Natural killer cell treated with Interleukin-12 subunit alpha and Interleukin-12 subunit beta and Interleukin-15 and Interleukin-18, amount 100 ng/mL, for 72 hours (primary cell): ENCODE data around the gene LMF1. TPM values are rescaled to one million over a fixed set of nuclear protein-coding genes. Genes with fewer than 3 reads are reported as not detected.

Experiments
- ATAC-seq, 2 donors: fragments of 150-1000 bp; cut with Tn5 transposase in 1 of 2; sonication (Bioruptor Pico), chemical (Tn5 transposase) in 1 of 2; 2 replicates each; pipeline ENCODE4 v1.10.0; 2021
- DNase-seq: peaks from one replicate; pipeline ENCODE4 v3.0.0; 2022; ENCODE audit warnings: low spot score
- H3K27ac Mint-ChIP-seq, 2 donors: 1 replicate in 1 of 2; 2 replicates in 1 of 2; pipeline ENCODE4 v1.8.0; 2022; ENCODE audit warnings: mixed read lengths in 2 of 2, mild to moderate bottlenecking in 1 of 2, moderate library complexity in 1 of 2
- H3K27me3 Mint-ChIP-seq, 2 donors: 1 replicate in 1 of 2; 2 replicates in 1 of 2; pipeline ENCODE4 v1.8.0; 2022; ENCODE audit warnings: mixed read lengths in 2 of 2
- H3K36me3 Mint-ChIP-seq: one replicate; pipeline ENCODE4 v1.8.0; 2022; ENCODE audit warnings: mixed read lengths
- H3K4me1 Mint-ChIP-seq, 2 donors: 1 replicate in 1 of 2; 2 replicates in 1 of 2; pipeline ENCODE4 v1.8.0; 2022; ENCODE audit warnings: low read depth in 2 of 2, mixed read lengths in 2 of 2, mild to moderate bottlenecking in 1 of 2
- H3K4me3 Mint-ChIP-seq: one replicate; pipeline ENCODE4 v1.8.0; 2022; ENCODE audit warnings: mixed read lengths
- H3K9me3 Mint-ChIP-seq: 2 replicates; pipeline ENCODE4 v1.8.0; 2022; ENCODE audit warnings: mixed read lengths
- total RNA-seq, 2 donors: library from RNA; stranded (reverse); gene quantifications; one replicate each; pipeline ENCODE4 v1.2.3, GENCODE V29; 2022

LMF1 gene
- total RNA-seq, 2 donors from 2014 or later: 17.1 to 21.0 TPM

- H3K4me3 Mint-ChIP-seq: no peak overlapping the region
- ATAC-seq: no peak
- H3K36me3 Mint-ChIP-seq: peaks cover 6% of the 10 kb centered on the region
- peaks cover 4% of the 10 kb centered on the region for H3K9me3 Mint-ChIP-seq
- H3K27me3 Mint-ChIP-seq: no peaks in the 10 kb centered on the region
- no peak overlapping the region for H3K27ac Mint-ChIP-seq
- H3K4me1 Mint-ChIP-seq: peaks cover 0 to 4% of the 10 kb centered on the region in 2 donors
- DNase-seq: peak; percentile 56
These were observed 46.0 kb downstream of the LMF1 start for GRCh38 chr16:924806-925205.

- H3K9me3 Mint-ChIP-seq: peaks cover 4% of the 10 kb centered on the region
- no peak overlapping the region for H3K4me3 Mint-ChIP-seq
- no peaks in the 10 kb centered on the region for H3K27me3 Mint-ChIP-seq
- H3K36me3 Mint-ChIP-seq: peaks cover 6% of the 10 kb centered on the region
- H3K4me1 Mint-ChIP-seq: peaks cover 0 to 4% of the 10 kb centered on the region in 2 donors
- DNase-seq: no peak
- no peak for ATAC-seq
- H3K27ac Mint-ChIP-seq: no peak overlapping the region
These were observed 46.7 kb downstream of the LMF1 start for GRCh38 chr16:924063-924462.

GRCh38 chr16:923184-923583 is 47.6 kb downstream of the LMF1 start:
- H3K27ac Mint-ChIP-seq: no peak overlapping the region

GRCh38 chr16:922051-922450 is 48.7 kb downstream of the LMF1 start:
- peak overlapping the region in 1 of 2 donors; percentile 44 for H3K27ac Mint-ChIP-seq
- H3K27me3 Mint-ChIP-seq: no peaks in the 10 kb centered on the region
- peaks cover 6% of the 10 kb centered on the region for H3K36me3 Mint-ChIP-seq
- DNase-seq (peak; percentile 42), ATAC-seq (no peak)
- peaks cover 0 to 4% of the 10 kb centered on the region in 2 donors for H3K4me1 Mint-ChIP-seq
- peaks cover 4% of the 10 kb centered on the region for H3K9me3 Mint-ChIP-seq
- H3K4me3 Mint-ChIP-seq: no peak overlapping the region

More at GRCh38 chr16:923184-923583, 47.6 kb downstream of the LMF1 start:
- Mint-ChIP-seq H3K4me1 (peaks cover 0 to 4% of the 10 kb centered on the region in 2 donors), H3K27me3 (no peaks in the 10 kb centered on the region), H3K36me3 (peaks cover 6% of the 10 kb centered on the region), H3K4me3 (no peak overlapping the region), H3K9me3 (peaks cover 4% of the 10 kb centered on the region)
- ATAC-seq (no peak), DNase-seq (peak; percentile 16)

- peak; percentile 49 for DNase-seq
- peak overlapping the region in 1 of 2 donors; percentile 44 for H3K27ac Mint-ChIP-seq
These were observed 49.4 kb downstream of the LMF1 start for GRCh38 chr16:921321-921905.

GRCh38 chr16:920717-921116 is 50.1 kb downstream of the LMF1 start:
- peak; percentile 25 for DNase-seq
- ATAC-seq: no peak
- Mint-ChIP-seq H3K36me3 (peaks cover 6% of the 10 kb centered on the region), H3K9me3 (peaks cover 4% of the 10 kb centered on the region), H3K27me3 (no peaks in the 10 kb centered on the region), H3K4me1 (peaks cover 0 to 4% of the 10 kb centered on the region in 2 donors), H3K4me3 (no peak overlapping the region), H3K27ac (no peak overlapping the region)

More at GRCh38 chr16:921321-921905, 49.4 kb downstream of the LMF1 start:
- Mint-ChIP-seq H3K36me3 (peaks cover 6% of the 10 kb centered on the region), H3K4me1 (peaks cover 0 to 4% of the 10 kb centered on the region in 2 donors), H3K4me3 (no peak overlapping the region), H3K9me3 (peaks cover 4% of the 10 kb centered on the region), H3K27me3 (no peaks in the 10 kb centered on the region)
- no peak for ATAC-seq

- ATAC-seq: no peak
- Mint-ChIP-seq H3K27me3 (no peaks in the 10 kb centered on the region), H3K27ac (no peak overlapping the region), H3K4me1 (peaks cover 0 to 4% of the 10 kb centered on the region in 2 donors), H3K9me3 (peaks cover 4% of the 10 kb centered on the region), H3K36me3 (peaks cover 6% of the 10 kb centered on the region), H3K4me3 (no peak overlapping the region)
- peak; percentile 34 for DNase-seq
These were observed 50.6 kb downstream of the LMF1 start for GRCh38 chr16:920051-920681.

- ATAC-seq (no peak), DNase-seq (peak; percentile 44)
- Mint-ChIP-seq H3K4me1 (peaks cover 0 to 4% of the 10 kb centered on the region in 2 donors), H3K36me3 (peaks cover 6% of the 10 kb centered on the region), H3K9me3 (peaks cover 4% of the 10 kb centered on the region), H3K27me3 (no peaks in the 10 kb centered on the region), H3K4me3 (no peak overlapping the region), H3K27ac (no peak overlapping the region)
These were observed 51.1 kb downstream of the LMF1 start for GRCh38 chr16:919658-920050.

- Mint-ChIP-seq H3K4me3 (no peak overlapping the region), H3K36me3 (peaks cover 6% of the 10 kb centered on the region), H3K27me3 (no peaks in the 10 kb centered on the region), H3K27ac (no peak overlapping the region), H3K4me1 (peaks cover 0 to 4% of the 10 kb centered on the region in 2 donors), H3K9me3 (peaks cover 4% of the 10 kb centered on the region)
- DNase-seq (peak; percentile 51), ATAC-seq (peak in 1 of 2 donors; percentile 36)
These were observed 51.8 kb downstream of the LMF1 start for GRCh38 chr16:918741-919657.

- Mint-ChIP-seq H3K9me3 (peaks cover 4% of the 10 kb centered on the region), H3K27ac (no peak overlapping the region), H3K4me1 (peaks cover 0 to 4% of the 10 kb centered on the region in 2 donors), H3K27me3 (no peaks in the 10 kb centered on the region), H3K4me3 (no peak overlapping the region), H3K36me3 (peaks cover 6% of the 10 kb centered on the region)
- ATAC-seq (no peak), DNase-seq (peak; percentile 49)
These were observed 52.7 kb downstream of the LMF1 start for GRCh38 chr16:918068-918467.

GRCh38 chr16:917591-918061 is 53.2 kb downstream of the LMF1 start:
- peaks cover 4% of the 10 kb centered on the region for H3K9me3 Mint-ChIP-seq
- H3K4me3 Mint-ChIP-seq: no peak overlapping the region
- H3K27ac Mint-ChIP-seq: no peak overlapping the region
- peaks cover 6% of the 10 kb centered on the region for H3K36me3 Mint-ChIP-seq
- peaks cover 0 to 4% of the 10 kb centered on the region in 2 donors for H3K4me1 Mint-ChIP-seq
- no peak for ATAC-seq
- no peak for DNase-seq
- no peaks in the 10 kb centered on the region for H3K27me3 Mint-ChIP-seq

- Mint-ChIP-seq H3K36me3 (no peaks in the 10 kb centered on the region), H3K4me3 (no peak overlapping the region), H3K4me1 (peaks cover 0 to 4% of the 10 kb centered on the region in 2 donors), H3K27ac (no peak overlapping the region), H3K27me3 (no peaks in the 10 kb centered on the region), H3K9me3 (no peaks in the 10 kb centered on the region)
- no peak for DNase-seq
- ATAC-seq: no peak
These were observed 54.6 kb downstream of the LMF1 start for GRCh38 chr16:916035-916799.

GRCh38 chr16:915546-915945 is 55.2 kb downstream of the LMF1 start:
- Mint-ChIP-seq H3K4me3 (no peak overlapping the region), H3K4me1 (peaks cover 0 to 4% of the 10 kb centered on the region in 2 donors), H3K27me3 (no peaks in the 10 kb centered on the region), H3K9me3 (no peaks in the 10 kb centered on the region), H3K36me3 (no peaks in the 10 kb centered on the region), H3K27ac (no peak overlapping the region)
- DNase-seq: no peak
- no peak for ATAC-seq
